ENCODE measurements around the gene SP3.

The SP3 gene

GRCh38 chr2:173993459-173993858 lies 28.3 kb upstream of the SP3 start:
- DNase-seq = no peak

- no peak for DNase-seq
These were observed 26.8 kb upstream of the SP3 start for GRCh38 chr2:173991856-173992588.

GRCh38 chr2:173990970-173991819 lies 26.0 kb upstream of the SP3 start:
- DNase-seq = no peak

- DNase-seq = no peak
These were observed 25.1 kb upstream of the SP3 start for GRCh38 chr2:173990245-173990644.

- no peak for DNase-seq
These were observed 24.7 kb upstream of the SP3 start for GRCh38 chr2:173989884-173990215.

GRCh38 chr2:173989160-173989883 lies 24.1 kb upstream of the SP3 start:
- DNase-seq = no peak

GRCh38 chr2:173986805-173987204 lies 21.6 kb upstream of the SP3 start:
- DNase-seq = no peak

GRCh38 chr2:173985605-173985992 lies 20.4 kb upstream of the SP3 start:
- no peak for DNase-seq

GRCh38 chr2:173984866-173985604 lies 19.9 kb upstream of the SP3 start:
- no peak for DNase-seq

- DNase-seq = no peak
These were observed 18.3 kb upstream of the SP3 start for GRCh38 chr2:173983391-173983871.

- no peak for DNase-seq
These were observed 17.7 kb upstream of the SP3 start for GRCh38 chr2:173982918-173983317.

GRCh38 chr2:173982182-173982714 lies 17.1 kb upstream of the SP3 start:
- no peak for DNase-seq

GRCh38 chr2:173981520-173981919 lies 16.3 kb upstream of the SP3 start:
- DNase-seq = no peak

GRCh38 chr2:173979751-173980351 lies 14.7 kb upstream of the SP3 start:
- no peak for DNase-seq

- no peak for DNase-seq
These were observed 13.3 kb upstream of the SP3 start for GRCh38 chr2:173978447-173978846.

GRCh38 chr2:173972636-173973035 lies 7.5 kb upstream of the SP3 start:
- DNase-seq = no peak

- DNase-seq = no peak
These were observed 7.0 kb upstream of the SP3 start for GRCh38 chr2:173972165-173972564.

- DNase-seq = no peak
These were observed 5.3 kb upstream of the SP3 start for GRCh38 chr2:173970516-173970924.

- no peak for DNase-seq
These were observed 4.7 kb upstream of the SP3 start for GRCh38 chr2:173969886-173970285.

GRCh38 chr2:173968551-173968950 lies 3.4 kb upstream of the SP3 start:
- DNase-seq = no peak

- DNase-seq = no peak
These were observed 1.3 kb upstream of the SP3 start for GRCh38 chr2:173966274-173967098.
